Keratinocyte (primary cell): ENCODE results near the gene NT5C1A. TPM values are rescaled to one million over a fixed set of nuclear protein-coding genes. Genes with fewer than 3 reads are reported as not detected.

Experiments used
- DNase-seq: peaks from one replicate; pipeline ENCODE4 v3.0.0-alpha.2; 2011; ENCODE audit warnings: low read depth, missing footprints, low spot score
- FAIRE-seq: peaks from 2 replicates; lab custom pipeline; 2011; peaks lifted over from hg19 to GRCh38; lab: Jason Lieb, UNC
- H2AFZ ChIP-seq: 2 replicates; pipeline ENCODE4 v1.6.0; 2012; ENCODE audit warnings: low read length, control low read depth, inconsistent platforms; ENCODE audit not compliant: control insufficient read depth
- H3K27ac ChIP-seq: 2 replicates; pipeline ENCODE4 v1.5.1; 2011; ENCODE audit warnings: low read length; ENCODE audit not compliant: control insufficient read depth, insufficient read depth
- H3K27me3 ChIP-seq: 3 replicates; pipeline ENCODE4 v1.6.0; 2011; ENCODE audit warnings: low read length; ENCODE audit not compliant: control insufficient read depth, insufficient read depth; ENCODE audit errors: extremely low read depth
- H3K36me3 ChIP-seq, 2 experiments: 2 replicates in 1 of 2; 3 replicates in 1 of 2; pipeline ENCODE4 v1.5.1; 2011; ENCODE audit warnings: low read length in 2 of 2, mild to moderate bottlenecking in 1 of 2; ENCODE audit not compliant: control insufficient read depth in 2 of 2, insufficient read depth in 2 of 2; ENCODE audit errors: extremely low read depth in 1 of 2
- H3K4me1 ChIP-seq: 3 replicates; pipeline ENCODE4 v1.5.1; 2011; ENCODE audit warnings: low read length; ENCODE audit not compliant: control insufficient read depth, insufficient read depth; ENCODE audit errors: extremely low read depth
- H3K4me2 ChIP-seq: 3 replicates; pipeline ENCODE4 v1.6.0; 2011; ENCODE audit warnings: low read depth, low read length; ENCODE audit not compliant: control insufficient read depth, insufficient read depth; ENCODE audit errors: extremely low read depth
- H3K4me3 ChIP-seq, 3 experiments: fragments of 200-600 bp in 1 of 3; sonication (generic) in 1 of 3; 2 replicates in 2 of 3; 3 replicates in 1 of 3; pipeline ENCODE4 v1.5.1; 2011 to 2016; ENCODE audit warnings: low read length in 3 of 3, mild to moderate bottlenecking in 3 of 3, control low read depth in 2 of 3, inconsistent platforms in 1 of 3, low read depth in 1 of 3, mixed read lengths in 1 of 3, mixed run types in 1 of 3, moderate library complexity in 1 of 3; ENCODE audit not compliant: control insufficient read depth in 2 of 3, insufficient read depth in 2 of 3; ENCODE audit errors: extremely low read depth in 1 of 3
- H3K79me2 ChIP-seq: 2 replicates; pipeline ENCODE4 v1.6.0; 2012; ENCODE audit warnings: low read length; ENCODE audit not compliant: control insufficient read depth, insufficient read depth
- H3K9ac ChIP-seq: 3 replicates; pipeline ENCODE4 v1.6.0; 2011; ENCODE audit warnings: low read length; ENCODE audit not compliant: control insufficient read depth, insufficient read depth; ENCODE audit errors: extremely low read depth
- H3K9me1 ChIP-seq: 3 replicates; pipeline ENCODE4 v1.6.0; 2011; ENCODE audit warnings: low read length; ENCODE audit not compliant: control insufficient read depth, insufficient read depth; ENCODE audit errors: extremely low read depth
- H3K9me3 ChIP-seq: 2 replicates; pipeline ENCODE4 v1.5.1; 2012; ENCODE audit warnings: low read depth, low read length; ENCODE audit not compliant: control insufficient read depth
- H4K20me1 ChIP-seq: 3 replicates; pipeline ENCODE4 v1.6.0; 2011; ENCODE audit warnings: low read length; ENCODE audit not compliant: control insufficient read depth, insufficient read depth; ENCODE audit errors: extremely low read depth
- EZH2 ChIP-seq: IDR thresholded peaks from one replicate; pipeline ENCODE4 v1.6.1; 2012; ENCODE audit warnings: inconsistent platforms, mild to moderate bottlenecking, low read length, moderate library complexity
- dilution Hi-C: fragments of 300-500 bp; cut with MboI; formaldehyde crosslinking; loops from one replicate; pipeline ENCODE4 v1.7.0; 2020; ENCODE audit warnings: low sequenced_read_pairs; ENCODE audit not compliant: extremely low pct_ligation_motif_present
- polyA plus RNA-seq, 5 experiments: library from polyadenylated mRNA; depleted of rRNA in 3 of 5; stranded (reverse) in 3 of 5; stranded (forward) in 1 of 5; unstranded in 1 of 5; fragments of >200 nt; gene quantifications; 1 replicate in 1 of 5; 2 replicates in 3 of 5; 3 replicates in 1 of 5; pipeline versions ENCODE4 v1.2.1 to v1.2.3, GENCODE V29; 2011 to 2012; ENCODE audit warnings: missing spikeins in 2 of 5, low read depth in 1 of 5, low replicate concordance in 1 of 5
- TF ChIP-seq, protein P1 (sequence below), 3 experiments: IDR thresholded peaks in 1 of 3; conservative IDR thresholded peaks in 1 of 3; optimal IDR thresholded peaks in 1 of 3; 2 replicates in 2 of 3; 3 replicates in 1 of 3; pipeline versions ENCODE3 to v1.5.1; 2011; ENCODE audit warnings: low read length in 3 of 3, mild to moderate bottlenecking in 3 of 3, moderate library complexity in 2 of 3, control low read depth in 1 of 3, inconsistent platforms in 1 of 3; ENCODE audit not compliant: insufficient read depth in 2 of 3; ENCODE audit errors: extremely low read depth in 1 of 3

Gene NT5C1A
- polyA plus RNA-seq, 1 donor (not counting 4 experiments of a cell fraction or from before 2014, with no cell fraction given) = not detected

DNA sequence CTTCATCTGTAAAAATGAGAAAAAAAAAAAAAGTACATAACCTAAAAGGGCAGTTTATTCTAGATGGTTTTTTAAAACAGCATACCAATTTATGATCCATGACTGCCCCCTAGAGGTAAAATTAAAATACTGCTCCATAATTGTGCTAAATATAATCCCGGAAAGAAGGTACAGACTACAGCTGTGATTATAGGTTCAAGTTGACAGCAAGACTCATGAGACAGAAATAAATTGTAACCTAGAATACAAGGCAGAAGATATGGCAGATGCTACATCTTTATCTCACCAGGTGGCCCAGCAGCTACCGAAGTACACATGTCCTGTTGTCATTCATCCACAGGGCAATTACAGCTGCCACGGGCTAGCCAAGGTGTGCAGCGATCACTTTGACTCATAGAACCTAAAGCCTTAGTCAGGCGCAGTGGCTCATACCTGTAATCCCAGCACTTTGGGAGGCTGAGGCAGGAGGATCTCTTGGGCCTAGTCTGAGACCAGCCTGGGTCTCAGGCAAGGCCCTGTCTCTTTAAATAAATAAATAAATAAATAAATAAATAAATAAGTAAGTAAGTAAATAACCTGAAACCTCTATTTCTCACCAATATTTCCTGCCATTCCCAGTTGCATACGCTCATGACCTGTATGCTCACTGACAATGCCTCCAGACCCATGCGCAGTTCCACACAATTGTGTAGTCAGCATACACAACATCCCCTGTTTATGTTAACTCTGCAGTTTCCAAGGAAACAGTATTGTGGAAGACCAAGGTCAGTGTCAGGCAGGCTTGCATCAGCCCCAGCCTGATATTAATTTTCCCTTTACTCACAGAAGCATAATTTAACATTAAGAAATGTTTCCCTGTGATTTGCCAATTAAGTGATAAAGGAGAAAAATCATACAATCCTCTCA lies 48.4 kb upstream of the NT5C1A start:
- Histone ChIP-seq H3K4me2 (no peak overlapping the region), H3K27ac (no peak overlapping the region), H3K79me2 (no peaks in the 10 kb centered on the region), H3K27me3 (peaks cover 5% of the 10 kb centered on the region), H2AFZ (no peak overlapping the region), H3K4me1 (peaks cover 4% of the 10 kb centered on the region), H3K36me3 (no peaks in the 10 kb centered on the region), H4K20me1 (no peaks in the 10 kb centered on the region), H3K9me1 (no peaks in the 10 kb centered on the region), H3K9ac (no peak overlapping the region), H3K9me3 (no peaks in the 10 kb centered on the region), H3K4me3 (no peak overlapping the region)
- DNase-seq = no peak
- TF ChIP-seq EZH2 = no peak
- TF ChIP-seq, protein P1, sequence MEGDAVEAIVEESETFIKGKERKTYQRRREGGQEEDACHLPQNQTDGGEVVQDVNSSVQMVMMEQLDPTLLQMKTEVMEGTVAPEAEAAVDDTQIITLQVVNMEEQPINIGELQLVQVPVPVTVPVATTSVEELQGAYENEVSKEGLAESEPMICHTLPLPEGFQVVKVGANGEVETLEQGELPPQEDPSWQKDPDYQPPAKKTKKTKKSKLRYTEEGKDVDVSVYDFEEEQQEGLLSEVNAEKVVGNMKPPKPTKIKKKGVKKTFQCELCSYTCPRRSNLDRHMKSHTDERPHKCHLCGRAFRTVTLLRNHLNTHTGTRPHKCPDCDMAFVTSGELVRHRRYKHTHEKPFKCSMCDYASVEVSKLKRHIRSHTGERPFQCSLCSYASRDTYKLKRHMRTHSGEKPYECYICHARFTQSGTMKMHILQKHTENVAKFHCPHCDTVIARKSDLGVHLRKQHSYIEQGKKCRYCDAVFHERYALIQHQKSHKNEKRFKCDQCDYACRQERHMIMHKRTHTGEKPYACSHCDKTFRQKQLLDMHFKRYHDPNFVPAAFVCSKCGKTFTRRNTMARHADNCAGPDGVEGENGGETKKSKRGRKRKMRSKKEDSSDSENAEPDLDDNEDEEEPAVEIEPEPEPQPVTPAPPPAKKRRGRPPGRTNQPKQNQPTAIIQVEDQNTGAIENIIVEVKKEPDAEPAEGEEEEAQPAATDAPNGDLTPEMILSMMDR (optimal IDR thresholded peaks at IDR 0.05 in 1 of 3, IDR thresholded peaks at IDR 0.05 in 1 of 3, conservative IDR thresholded peaks at IDR 0.05 in 1 of 3; ENCODE audit: extremely low read depth in 1 of 3, insufficient read depth in 2 of 3, low read length in 3 of 3) = peak in 2 of 3 experiments; percentile 16 to 47
- peak; percentile 65 for FAIRE-seq
- dilution Hi-C loops = no loop called here

DNA sequence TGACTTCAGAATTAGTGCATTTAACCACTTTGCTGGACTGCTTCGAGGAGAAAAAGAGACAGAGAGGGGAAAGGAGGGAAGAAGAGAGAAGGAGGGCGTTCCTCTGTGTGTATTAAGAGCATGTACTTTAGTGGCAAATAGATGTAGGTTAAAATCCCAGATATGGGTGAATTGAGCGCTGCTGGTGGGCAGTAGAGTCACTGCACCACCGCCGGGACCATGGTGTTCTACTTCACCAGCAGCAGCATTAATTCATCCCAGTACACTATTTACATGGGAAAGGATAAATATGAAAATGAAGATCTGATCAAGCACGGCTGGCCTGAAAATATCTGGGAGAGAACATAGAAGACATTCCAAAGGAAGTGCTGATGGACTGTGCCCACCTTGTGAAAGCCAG lies 45.9 kb upstream of the NT5C1A start:
- Histone ChIP-seq H3K9ac (no peak overlapping the region), H3K79me2 (no peaks in the 10 kb centered on the region), H2AFZ (no peak overlapping the region), H3K27me3 (peaks cover 8% of the 10 kb centered on the region), H3K36me3 (no peaks in the 10 kb centered on the region), H4K20me1 (no peaks in the 10 kb centered on the region), H3K4me2 (no peak overlapping the region), H3K4me1 (peaks cover 4% of the 10 kb centered on the region), H3K27ac (no peak overlapping the region), H3K4me3 (no peak overlapping the region), H3K9me3 (no peaks in the 10 kb centered on the region), H3K9me1 (no peaks in the 10 kb centered on the region)
- DNase-seq (no peak), FAIRE-seq (no peak)
- TF ChIP-seq EZH2 = no peak
- TF ChIP-seq, protein P1 (optimal IDR thresholded peaks at IDR 0.05 in 1 of 3, IDR thresholded peaks at IDR 0.05 in 1 of 3, conservative IDR thresholded peaks at IDR 0.05 in 1 of 3; ENCODE audit: extremely low read depth in 1 of 3, insufficient read depth in 2 of 3, low read length in 3 of 3) = no peak
- dilution Hi-C loops = no loop called here
